Loucy (cell line): ENCODE results near the gene MMP19.

ENCODE experiments used
- EZH2phosphoT487 ChIP-seq: fragments of 200-600 bp; IDR thresholded peaks from 2 replicates; pipeline ENCODE4 v1.6.1; 2018; ENCODE audit warnings: antibody characterized with exemption, mild to moderate bottlenecking, moderate library complexity, borderline replicate concordance
- TF ChIP-seq, protein P1 (sequence below): fragments of 200-600 bp; sonication (generic); conservative IDR thresholded peaks from 2 replicates; pipeline ENCODE4 v1.5.1; 2014; ENCODE audit warnings: mild to moderate bottlenecking, antibody characterized with exemption, low read length

DNA sequence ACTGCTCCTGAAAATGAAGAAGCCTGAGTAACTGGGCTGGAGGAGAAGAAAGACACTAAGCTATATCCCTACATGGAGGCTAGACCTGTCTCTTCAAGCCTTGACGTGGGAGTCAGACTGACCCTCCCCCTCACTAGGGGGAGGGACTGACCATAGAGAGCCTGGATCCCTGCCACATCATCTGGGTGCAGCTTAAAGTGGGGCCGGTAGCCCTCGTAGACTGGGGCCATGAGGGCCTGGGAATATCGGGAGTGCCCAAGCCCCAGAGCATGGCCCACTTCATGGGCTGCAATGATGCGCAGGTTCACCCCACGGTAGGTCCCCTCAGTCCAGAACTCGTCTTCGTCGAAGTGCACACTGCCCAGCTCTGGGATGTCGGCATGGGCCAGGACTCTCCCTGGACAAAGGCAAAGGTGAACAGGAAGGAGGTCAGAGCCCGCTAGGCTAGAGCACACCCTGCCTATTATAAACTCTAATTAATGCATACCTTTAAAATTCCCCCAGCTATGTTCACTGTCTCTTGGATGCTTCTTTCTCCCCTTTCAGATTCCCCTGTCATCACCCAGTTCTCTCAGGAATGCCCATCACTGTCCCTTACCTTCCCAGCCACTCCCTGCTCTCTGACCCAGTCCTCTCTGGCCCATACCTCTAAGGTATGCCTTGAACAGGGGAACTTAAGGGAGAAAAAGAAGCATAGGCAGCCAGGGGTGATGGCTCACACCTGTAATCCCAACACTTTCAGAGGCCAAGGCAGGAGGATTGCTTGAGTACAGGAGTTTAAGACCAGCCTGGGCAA is 3.2 kb downstream of the MMP19 start:
- TF ChIP-seq EZH2phosphoT487, result no peak
- TF ChIP-seq, protein P1, sequence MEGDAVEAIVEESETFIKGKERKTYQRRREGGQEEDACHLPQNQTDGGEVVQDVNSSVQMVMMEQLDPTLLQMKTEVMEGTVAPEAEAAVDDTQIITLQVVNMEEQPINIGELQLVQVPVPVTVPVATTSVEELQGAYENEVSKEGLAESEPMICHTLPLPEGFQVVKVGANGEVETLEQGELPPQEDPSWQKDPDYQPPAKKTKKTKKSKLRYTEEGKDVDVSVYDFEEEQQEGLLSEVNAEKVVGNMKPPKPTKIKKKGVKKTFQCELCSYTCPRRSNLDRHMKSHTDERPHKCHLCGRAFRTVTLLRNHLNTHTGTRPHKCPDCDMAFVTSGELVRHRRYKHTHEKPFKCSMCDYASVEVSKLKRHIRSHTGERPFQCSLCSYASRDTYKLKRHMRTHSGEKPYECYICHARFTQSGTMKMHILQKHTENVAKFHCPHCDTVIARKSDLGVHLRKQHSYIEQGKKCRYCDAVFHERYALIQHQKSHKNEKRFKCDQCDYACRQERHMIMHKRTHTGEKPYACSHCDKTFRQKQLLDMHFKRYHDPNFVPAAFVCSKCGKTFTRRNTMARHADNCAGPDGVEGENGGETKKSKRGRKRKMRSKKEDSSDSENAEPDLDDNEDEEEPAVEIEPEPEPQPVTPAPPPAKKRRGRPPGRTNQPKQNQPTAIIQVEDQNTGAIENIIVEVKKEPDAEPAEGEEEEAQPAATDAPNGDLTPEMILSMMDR, result no peak
